SK-N-SH (cell line): ENCODE measurements around the gene MTMR8.

Experiments used
- EP300 ChIP-seq, 2 experiments: IDR thresholded peaks; 2 replicates each; pipeline versions ENCODE4 v1.4.0 to v1.6.1; 2012; ENCODE audit warnings: borderline replicate concordance in 1 of 2, low read depth in 1 of 2, low read length in 1 of 2
- EZH2phosphoT487 ChIP-seq: fragments of 200-600 bp; sonication (generic); IDR thresholded peaks from 2 replicates; pipeline ENCODE4 v1.6.1; 2017; ENCODE audit warnings: low read depth, mixed run types, mild to moderate bottlenecking, antibody characterized with exemption, moderate library complexity, borderline replicate concordance
- POLR2AphosphoS5 ChIP-seq: IDR thresholded peaks from 2 replicates; pipeline ENCODE4 v1.6.1; 2012; ENCODE audit warnings: low read depth, low read length
- RAD21 ChIP-seq: IDR thresholded peaks from 2 replicates; pipeline ENCODE4 v1.6.1; 2012; ENCODE audit warnings: mild to moderate bottlenecking, low read length
- SIN3A ChIP-seq: IDR thresholded peaks from 2 replicates; pipeline ENCODE4 v1.6.1; 2012; ENCODE audit warnings: low read depth, mild to moderate bottlenecking, low read length, moderate library complexity, borderline replicate concordance
- TAF1 ChIP-seq: IDR thresholded peaks from 2 replicates; pipeline ENCODE4 v1.6.1; 2012; ENCODE audit warnings: low read depth, mild to moderate bottlenecking, low read length, moderate library complexity, borderline replicate concordance
- TCF12 ChIP-seq: IDR thresholded peaks from 2 replicates; pipeline ENCODE4 v1.4.0; 2012
- TEAD4 ChIP-seq: IDR thresholded peaks from 2 replicates; pipeline ENCODE4 v1.4.0; 2012; ENCODE audit warnings: mild to moderate bottlenecking, borderline replicate concordance; ENCODE audit not compliant: insufficient read depth
- TF ChIP-seq, protein P1 (sequence below): fragments of 200-600 bp; sonication (generic); IDR thresholded peaks from 2 replicates; pipeline ENCODE4 v1.6.1; 2017; ENCODE audit warnings: antibody characterized with exemption, mild to moderate bottlenecking, moderate library complexity
- TF ChIP-seq, protein P2 (sequence below): IDR thresholded peaks from 2 replicates; pipeline ENCODE4 v1.4.0; 2012; ENCODE audit warnings: low read depth
- TF ChIP-seq, protein P3 (sequence below): IDR thresholded peaks from 2 replicates; pipeline ENCODE4 v1.4.0; 2012; ENCODE audit warnings: low read depth, borderline replicate concordance
- TF ChIP-seq, protein P4 (sequence below): IDR thresholded peaks from 2 replicates; pipeline ENCODE4 v1.6.1; 2012; ENCODE audit warnings: mild to moderate bottlenecking, low read depth, low read length, moderate library complexity
- TF ChIP-seq, protein P5 (sequence below): IDR thresholded peaks from 2 replicates; pipeline ENCODE4 v1.4.0; 2012; ENCODE audit warnings: low read depth, borderline replicate concordance

DNA sequence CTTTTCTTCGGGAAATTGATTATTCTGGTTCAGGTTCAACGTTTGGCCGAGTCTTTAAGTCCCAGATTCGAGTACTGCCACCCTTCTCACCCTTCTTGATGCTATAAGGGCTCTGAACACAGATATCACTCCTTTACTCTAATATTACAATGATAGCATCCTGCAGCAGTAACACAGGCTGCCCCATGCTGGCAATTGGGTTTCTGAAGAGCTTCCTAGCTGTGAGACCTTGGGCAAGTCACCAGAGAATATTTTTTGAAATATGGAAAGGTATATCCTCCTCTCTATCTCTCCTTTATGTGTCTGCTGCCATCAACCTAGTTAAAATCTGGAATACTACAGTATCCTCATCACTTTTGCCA is 297 bp upstream of the MTMR8 start:
- TF ChIP-seq, protein P1, sequence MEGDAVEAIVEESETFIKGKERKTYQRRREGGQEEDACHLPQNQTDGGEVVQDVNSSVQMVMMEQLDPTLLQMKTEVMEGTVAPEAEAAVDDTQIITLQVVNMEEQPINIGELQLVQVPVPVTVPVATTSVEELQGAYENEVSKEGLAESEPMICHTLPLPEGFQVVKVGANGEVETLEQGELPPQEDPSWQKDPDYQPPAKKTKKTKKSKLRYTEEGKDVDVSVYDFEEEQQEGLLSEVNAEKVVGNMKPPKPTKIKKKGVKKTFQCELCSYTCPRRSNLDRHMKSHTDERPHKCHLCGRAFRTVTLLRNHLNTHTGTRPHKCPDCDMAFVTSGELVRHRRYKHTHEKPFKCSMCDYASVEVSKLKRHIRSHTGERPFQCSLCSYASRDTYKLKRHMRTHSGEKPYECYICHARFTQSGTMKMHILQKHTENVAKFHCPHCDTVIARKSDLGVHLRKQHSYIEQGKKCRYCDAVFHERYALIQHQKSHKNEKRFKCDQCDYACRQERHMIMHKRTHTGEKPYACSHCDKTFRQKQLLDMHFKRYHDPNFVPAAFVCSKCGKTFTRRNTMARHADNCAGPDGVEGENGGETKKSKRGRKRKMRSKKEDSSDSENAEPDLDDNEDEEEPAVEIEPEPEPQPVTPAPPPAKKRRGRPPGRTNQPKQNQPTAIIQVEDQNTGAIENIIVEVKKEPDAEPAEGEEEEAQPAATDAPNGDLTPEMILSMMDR, result no peak
- TF ChIP-seq TAF1 (no peak), EP300 (IDR thresholded peaks at IDR 0.05; ENCODE audit: borderline replicate concordance in 1 of 2, low read depth in 1 of 2, low read length in 1 of 2) (no peak), POLR2AphosphoS5 (no peak), RAD21 (no peak), EZH2phosphoT487 (no peak), SIN3A (no peak), TEAD4 (no peak), TCF12 (no peak)
- TF ChIP-seq, protein P2, sequence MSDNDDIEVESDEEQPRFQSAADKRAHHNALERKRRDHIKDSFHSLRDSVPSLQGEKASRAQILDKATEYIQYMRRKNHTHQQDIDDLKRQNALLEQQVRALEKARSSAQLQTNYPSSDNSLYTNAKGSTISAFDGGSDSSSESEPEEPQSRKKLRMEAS, result no peak
- TF ChIP-seq, protein P3, sequence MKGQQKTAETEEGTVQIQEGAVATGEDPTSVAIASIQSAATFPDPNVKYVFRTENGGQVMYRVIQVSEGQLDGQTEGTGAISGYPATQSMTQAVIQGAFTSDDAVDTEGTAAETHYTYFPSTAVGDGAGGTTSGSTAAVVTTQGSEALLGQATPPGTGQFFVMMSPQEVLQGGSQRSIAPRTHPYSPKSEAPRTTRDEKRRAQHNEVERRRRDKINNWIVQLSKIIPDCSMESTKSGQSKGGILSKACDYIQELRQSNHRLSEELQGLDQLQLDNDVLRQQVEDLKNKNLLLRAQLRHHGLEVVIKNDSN, result no peak
- TF ChIP-seq, protein P4, sequence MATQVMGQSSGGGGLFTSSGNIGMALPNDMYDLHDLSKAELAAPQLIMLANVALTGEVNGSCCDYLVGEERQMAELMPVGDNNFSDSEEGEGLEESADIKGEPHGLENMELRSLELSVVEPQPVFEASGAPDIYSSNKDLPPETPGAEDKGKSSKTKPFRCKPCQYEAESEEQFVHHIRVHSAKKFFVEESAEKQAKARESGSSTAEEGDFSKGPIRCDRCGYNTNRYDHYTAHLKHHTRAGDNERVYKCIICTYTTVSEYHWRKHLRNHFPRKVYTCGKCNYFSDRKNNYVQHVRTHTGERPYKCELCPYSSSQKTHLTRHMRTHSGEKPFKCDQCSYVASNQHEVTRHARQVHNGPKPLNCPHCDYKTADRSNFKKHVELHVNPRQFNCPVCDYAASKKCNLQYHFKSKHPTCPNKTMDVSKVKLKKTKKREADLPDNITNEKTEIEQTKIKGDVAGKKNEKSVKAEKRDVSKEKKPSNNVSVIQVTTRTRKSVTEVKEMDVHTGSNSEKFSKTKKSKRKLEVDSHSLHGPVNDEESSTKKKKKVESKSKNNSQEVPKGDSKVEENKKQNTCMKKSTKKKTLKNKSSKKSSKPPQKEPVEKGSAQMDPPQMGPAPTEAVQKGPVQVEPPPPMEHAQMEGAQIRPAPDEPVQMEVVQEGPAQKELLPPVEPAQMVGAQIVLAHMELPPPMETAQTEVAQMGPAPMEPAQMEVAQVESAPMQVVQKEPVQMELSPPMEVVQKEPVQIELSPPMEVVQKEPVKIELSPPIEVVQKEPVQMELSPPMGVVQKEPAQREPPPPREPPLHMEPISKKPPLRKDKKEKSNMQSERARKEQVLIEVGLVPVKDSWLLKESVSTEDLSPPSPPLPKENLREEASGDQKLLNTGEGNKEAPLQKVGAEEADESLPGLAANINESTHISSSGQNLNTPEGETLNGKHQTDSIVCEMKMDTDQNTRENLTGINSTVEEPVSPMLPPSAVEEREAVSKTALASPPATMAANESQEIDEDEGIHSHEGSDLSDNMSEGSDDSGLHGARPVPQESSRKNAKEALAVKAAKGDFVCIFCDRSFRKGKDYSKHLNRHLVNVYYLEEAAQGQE, result no peak
- TF ChIP-seq, protein P5, sequence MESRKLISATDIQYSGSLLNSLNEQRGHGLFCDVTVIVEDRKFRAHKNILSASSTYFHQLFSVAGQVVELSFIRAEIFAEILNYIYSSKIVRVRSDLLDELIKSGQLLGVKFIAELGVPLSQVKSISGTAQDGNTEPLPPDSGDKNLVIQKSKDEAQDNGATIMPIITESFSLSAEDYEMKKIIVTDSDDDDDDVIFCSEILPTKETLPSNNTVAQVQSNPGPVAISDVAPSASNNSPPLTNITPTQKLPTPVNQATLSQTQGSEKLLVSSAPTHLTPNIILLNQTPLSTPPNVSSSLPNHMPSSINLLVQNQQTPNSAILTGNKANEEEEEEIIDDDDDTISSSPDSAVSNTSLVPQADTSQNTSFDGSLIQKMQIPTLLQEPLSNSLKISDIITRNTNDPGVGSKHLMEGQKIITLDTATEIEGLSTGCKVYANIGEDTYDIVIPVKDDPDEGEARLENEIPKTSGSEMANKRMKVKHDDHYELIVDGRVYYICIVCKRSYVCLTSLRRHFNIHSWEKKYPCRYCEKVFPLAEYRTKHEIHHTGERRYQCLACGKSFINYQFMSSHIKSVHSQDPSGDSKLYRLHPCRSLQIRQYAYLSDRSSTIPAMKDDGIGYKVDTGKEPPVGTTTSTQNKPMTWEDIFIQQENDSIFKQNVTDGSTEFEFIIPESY, result no peak
